Measurements from ENCODE around the gene BAG3.
"Not testable (repeated sequence)": the region's sequence is repeated elsewhere in the genome, so short reads cannot be mapped to it uniquely, and the experiment has no call there.

The BAG3 gene

GRCh38 chr10:119657725-119658124, 6.5 kb downstream of the BAG3 start:
- TF ChIP-seq CTCF (IDR thresholded peaks at IDR 0.05; ENCODE audit: borderline replicate concordance, insufficient read depth, low read depth, low read length) = no peak
- no peak overlapping the region for H3K4me3 ChIP-seq (ENCODE audit: low read depth, low read length)

- H3K4me3 ChIP-seq (ENCODE audit: low read depth, low read length) = no peak overlapping the region
- no peak for TF ChIP-seq CTCF (IDR thresholded peaks at IDR 0.05; ENCODE audit: borderline replicate concordance, insufficient read depth, low read depth, low read length)
These were observed 7.1 kb downstream of the BAG3 start for GRCh38 chr10:119658274-119658673.

GRCh38 chr10:119659951-119660350, 8.8 kb downstream of the BAG3 start:
- no peak for TF ChIP-seq CTCF (IDR thresholded peaks at IDR 0.05; ENCODE audit: borderline replicate concordance, insufficient read depth, low read depth, low read length)
- no peak overlapping the region for H3K4me3 ChIP-seq (ENCODE audit: low read depth, low read length)

- H3K4me3 ChIP-seq (ENCODE audit: low read depth, low read length) = not testable (repeated sequence)
These were observed 11.0 kb downstream of the BAG3 start for GRCh38 chr10:119662076-119662605.

- no peak for TF ChIP-seq CTCF (IDR thresholded peaks at IDR 0.05; ENCODE audit: borderline replicate concordance, insufficient read depth, low read depth, low read length)
- no peak overlapping the region for H3K4me3 ChIP-seq (ENCODE audit: low read depth, low read length)
These were observed 12.9 kb downstream of the BAG3 start for GRCh38 chr10:119663866-119664698.

GRCh38 chr10:119665901-119666708, 14.9 kb downstream of the BAG3 start:
- TF ChIP-seq CTCF (IDR thresholded peaks at IDR 0.05; ENCODE audit: borderline replicate concordance, insufficient read depth, low read depth, low read length) = no peak
- no peak overlapping the region for H3K4me3 ChIP-seq (ENCODE audit: low read depth, low read length)

- TF ChIP-seq CTCF (IDR thresholded peaks at IDR 0.05; ENCODE audit: borderline replicate concordance, insufficient read depth, low read depth, low read length) = no peak
- no peak overlapping the region for H3K4me3 ChIP-seq (ENCODE audit: low read depth, low read length)
These were observed 15.5 kb downstream of the BAG3 start for GRCh38 chr10:119666709-119667004.
